Measurements from ENCODE around the gene KIF17. TPM values are rescaled to one million over a fixed set of nuclear protein-coding genes. Genes with fewer than 3 reads are reported as not detected.

Gene KIF17
- total RNA-seq, 1 experiment from 2014 or later, result 5.1 TPM

DNA sequence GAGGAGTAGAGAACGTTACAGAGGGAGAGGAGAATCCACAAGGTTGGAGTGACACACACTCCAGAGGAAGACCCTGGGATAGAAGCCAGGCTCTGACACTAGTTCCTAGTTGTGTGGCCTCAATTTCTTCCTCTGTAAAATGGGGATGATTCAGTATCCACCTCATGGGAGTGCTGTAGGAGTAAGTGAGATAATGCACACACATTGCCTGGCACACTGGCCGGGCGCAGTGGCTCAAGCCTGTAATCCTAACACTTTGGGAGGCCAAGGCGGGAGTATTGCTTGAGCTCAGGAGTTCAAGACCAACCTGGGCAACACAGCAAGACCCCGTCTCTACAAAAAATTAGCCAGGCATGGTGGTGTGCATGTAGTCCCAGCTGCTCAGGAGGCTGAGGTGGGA lies 8.9 kb downstream of the KIF17 start:
- no peaks in the 10 kb centered on the region for H3K27me3 Mint-ChIP-seq (ENCODE audit: low read depth)
- Histone ChIP-seq H2BK15ac (ENCODE audit: low read depth, low read length) (no peak overlapping the region), H2BK120ac (ENCODE audit: low read depth, low read length, poor library complexity, severe bottlenecking) (no peak overlapping the region), H3K56ac (ENCODE audit: insufficient read length, low read depth, low read length) (no peak overlapping the region), H3K4me2 (ENCODE audit: insufficient read depth, insufficient read length, low read length) (no peak overlapping the region), H3K79me2 (ENCODE audit: insufficient read depth, low read length) (no peaks in the 10 kb centered on the region), H4K91ac (ENCODE audit: insufficient read length, low read depth, low read length) (no peak overlapping the region), H3K27ac (ENCODE audit: insufficient read length, low read depth, low read length) (no peak overlapping the region), H4K8ac (replicated peaks; ENCODE audit: insufficient read length, low read depth, low read length) (no peak overlapping the region), H3K27me3 (ENCODE audit: insufficient read depth, low read length) (no peaks in the 10 kb centered on the region), H2BK5ac (ENCODE audit: insufficient read length, low read length) (no peak overlapping the region), H3K9ac (ENCODE audit: extremely low read depth, insufficient read length, low read length) (no peak overlapping the region), H3K23ac (ENCODE audit: insufficient read length, low read depth, low read length) (no peak overlapping the region), H2AK5ac (ENCODE audit: insufficient read length, low read length) (no peak overlapping the region), H2BK12ac (ENCODE audit: insufficient read length, low read depth, low read length) (no peak overlapping the region), H2BK20ac (ENCODE audit: low read depth, low read length, poor library complexity, severe bottlenecking) (no peak overlapping the region), H3K18ac (ENCODE audit: insufficient read length, low read depth, low read length) (no peak overlapping the region), H3K14ac (ENCODE audit: insufficient read depth, low read length) (no peak overlapping the region), H3T11ph (ENCODE audit: low read length) (no peak overlapping the region), H3K4ac (ENCODE audit: low read depth, low read length) (no peak overlapping the region), H4K20me1 (ENCODE audit: control insufficient read depth, insufficient read depth, insufficient read length) (no peaks in the 10 kb centered on the region), H4K5ac (ENCODE audit: insufficient read length, low read depth, low read length) (no peak overlapping the region), H3K9me3 (ENCODE audit: control insufficient read depth, low read depth, low read length) (no peaks in the 10 kb centered on the region), H3K23me2 (ENCODE audit: insufficient read length, low read depth, low read length, poor library complexity, severe bottlenecking) (no peaks in the 10 kb centered on the region), H2AFZ (ENCODE audit: low read length) (no peak overlapping the region), H3K79me1 (ENCODE audit: insufficient read depth, low read depth, low read length, poor library complexity, severe bottlenecking) (no peaks in the 10 kb centered on the region), H3K4me1 (ENCODE audit: insufficient read depth, low read length) (no peaks in the 10 kb centered on the region)
- no peak overlapping the region for H3K4me3 Mint-ChIP-seq
- peaks cover 5 to 28% (median 8%) of the 10 kb centered on the region in 3 experiments; a peak in 4 of 7 replicates for H3K36me3 Mint-ChIP-seq (ENCODE audit: insufficient read depth in 1 of 3, low read depth in 3 of 3)
- TF ChIP-seq, protein P1, sequence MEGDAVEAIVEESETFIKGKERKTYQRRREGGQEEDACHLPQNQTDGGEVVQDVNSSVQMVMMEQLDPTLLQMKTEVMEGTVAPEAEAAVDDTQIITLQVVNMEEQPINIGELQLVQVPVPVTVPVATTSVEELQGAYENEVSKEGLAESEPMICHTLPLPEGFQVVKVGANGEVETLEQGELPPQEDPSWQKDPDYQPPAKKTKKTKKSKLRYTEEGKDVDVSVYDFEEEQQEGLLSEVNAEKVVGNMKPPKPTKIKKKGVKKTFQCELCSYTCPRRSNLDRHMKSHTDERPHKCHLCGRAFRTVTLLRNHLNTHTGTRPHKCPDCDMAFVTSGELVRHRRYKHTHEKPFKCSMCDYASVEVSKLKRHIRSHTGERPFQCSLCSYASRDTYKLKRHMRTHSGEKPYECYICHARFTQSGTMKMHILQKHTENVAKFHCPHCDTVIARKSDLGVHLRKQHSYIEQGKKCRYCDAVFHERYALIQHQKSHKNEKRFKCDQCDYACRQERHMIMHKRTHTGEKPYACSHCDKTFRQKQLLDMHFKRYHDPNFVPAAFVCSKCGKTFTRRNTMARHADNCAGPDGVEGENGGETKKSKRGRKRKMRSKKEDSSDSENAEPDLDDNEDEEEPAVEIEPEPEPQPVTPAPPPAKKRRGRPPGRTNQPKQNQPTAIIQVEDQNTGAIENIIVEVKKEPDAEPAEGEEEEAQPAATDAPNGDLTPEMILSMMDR (conservative IDR thresholded peaks at IDR 0.05), result no peak
- no peak for DNase-seq
- WGBS (ENCODE audit: extremely low coverage, insufficient read length, low lambda C conversion rate), result no CpG with 5 or more reads among the region's 5 CpGs
- no peak overlapping the region; a peak in 1 of 7 replicates for H3K27ac Mint-ChIP-seq
- H3K4me1 Mint-ChIP-seq, result no peaks in the 10 kb centered on the region
- no peaks in the 10 kb centered on the region for H3K9me3 Mint-ChIP-seq

Data from H9 (cell line).